Nephron (organoid): ENCODE data around the gene KIF25.
A peak's percentile ranks its signal among the peaks of the same experiment; 100 is the strongest.

Experiments
- H3K27ac Mint-ChIP-seq, 3 experiments: 2 replicates each; pipeline ENCODE4 v1.8.0; 2020; ENCODE audit warnings: mixed read lengths in 3 of 3, mild to moderate bottlenecking in 2 of 3, moderate library complexity in 1 of 3
- H3K27me3 Mint-ChIP-seq: 2 replicates; pipeline ENCODE4 v1.8.0; 2021; ENCODE audit warnings: low read depth, mild to moderate bottlenecking, moderate library complexity, mixed read lengths
- H3K36me3 Mint-ChIP-seq: 2 replicates; pipeline ENCODE4 v1.8.0; 2020; ENCODE audit warnings: low read depth, mixed read lengths
- H3K4me1 Mint-ChIP-seq: 2 replicates; pipeline ENCODE4 v1.8.0; 2020; ENCODE audit warnings: mixed read lengths
- H3K4me3 Mint-ChIP-seq, 3 experiments: 2 replicates each; pipeline ENCODE4 v1.8.0; 2020; ENCODE audit warnings: mild to moderate bottlenecking in 3 of 3, mixed read lengths in 3 of 3, moderate library complexity in 2 of 3
- H3K9me3 Mint-ChIP-seq: 2 replicates; pipeline ENCODE4 v1.8.0; 2020; ENCODE audit warnings: mixed read lengths
- CTCF ChIP-seq, 3 experiments: fragments of 200-600 bp; sonication (generic); IDR thresholded peaks; one replicate each; pipeline ENCODE4 v1.5.0; 2021; ENCODE audit warnings: antibody characterized with exemption in 3 of 3; ENCODE audit not compliant: unreplicated experiment in 3 of 3

Gene KIF25

GRCh38 chr6:168037242-168037641 lies 39.8 kb downstream of the KIF25 start:
- peaks cover 11% of the 10 kb centered on the region for H3K27me3 Mint-ChIP-seq
- H3K36me3 Mint-ChIP-seq, result peaks cover 19% of the 10 kb centered on the region
- peaks cover 28% of the 10 kb centered on the region for H3K4me1 Mint-ChIP-seq
- peak overlapping the region in 1 of 3 experiments; percentile 53 for H3K27ac Mint-ChIP-seq
- peaks cover 50% of the 10 kb centered on the region for H3K9me3 Mint-ChIP-seq
- H3K4me3 Mint-ChIP-seq, result no peak overlapping the region
- no peak for TF ChIP-seq CTCF (IDR thresholded peaks at IDR 0.05; ENCODE audit: unreplicated experiment in 3 of 3)

- peaks cover 25% of the 10 kb centered on the region for H3K4me1 Mint-ChIP-seq
- TF ChIP-seq CTCF (IDR thresholded peaks at IDR 0.05; ENCODE audit: unreplicated experiment in 3 of 3), result no peak
- no peak overlapping the region for H3K27ac Mint-ChIP-seq
- no peak overlapping the region for H3K4me3 Mint-ChIP-seq
- H3K27me3 Mint-ChIP-seq, result peaks cover 11% of the 10 kb centered on the region
- peaks cover 55% of the 10 kb centered on the region for H3K9me3 Mint-ChIP-seq
- peaks cover 19% of the 10 kb centered on the region for H3K36me3 Mint-ChIP-seq
Observed at GRCh38 chr6:168037856-168038255, 40.4 kb downstream of the KIF25 start.

GRCh38 chr6:168038576-168039140 lies 41.2 kb downstream of the KIF25 start:
- Mint-ChIP-seq H3K9me3 (peaks cover 54% of the 10 kb centered on the region), H3K27ac (no peak overlapping the region), H3K27me3 (peaks cover 11% of the 10 kb centered on the region), H3K4me3 (no peak overlapping the region), H3K4me1 (peaks cover 20% of the 10 kb centered on the region), H3K36me3 (peaks cover 19% of the 10 kb centered on the region)
- TF ChIP-seq CTCF (IDR thresholded peaks at IDR 0.05; ENCODE audit: unreplicated experiment in 3 of 3), result no peak

GRCh38 chr6:168039301-168039700 lies 41.8 kb downstream of the KIF25 start:
- peaks cover 19% of the 10 kb centered on the region for H3K36me3 Mint-ChIP-seq
- TF ChIP-seq CTCF (IDR thresholded peaks at IDR 0.05; ENCODE audit: unreplicated experiment in 3 of 3), result no peak
- peaks cover 11% of the 10 kb centered on the region for H3K27me3 Mint-ChIP-seq
- H3K4me1 Mint-ChIP-seq, result peaks cover 17% of the 10 kb centered on the region
- no peak overlapping the region for H3K27ac Mint-ChIP-seq
- H3K9me3 Mint-ChIP-seq, result peaks cover 52% of the 10 kb centered on the region
- no peak overlapping the region for H3K4me3 Mint-ChIP-seq

GRCh38 chr6:168039849-168040248 lies 42.4 kb downstream of the KIF25 start:
- Mint-ChIP-seq H3K36me3 (peaks cover 19% of the 10 kb centered on the region), H3K4me3 (no peak overlapping the region), H3K4me1 (peaks cover 16% of the 10 kb centered on the region), H3K27me3 (peaks cover 9% of the 10 kb centered on the region), H3K9me3 (peaks cover 49% of the 10 kb centered on the region), H3K27ac (no peak overlapping the region)
- no peak for TF ChIP-seq CTCF (IDR thresholded peaks at IDR 0.05; ENCODE audit: unreplicated experiment in 3 of 3)

- H3K27ac Mint-ChIP-seq, result no peak overlapping the region
- no peak for TF ChIP-seq CTCF (IDR thresholded peaks at IDR 0.05; ENCODE audit: unreplicated experiment in 3 of 3)
- peaks cover 7% of the 10 kb centered on the region for H3K4me1 Mint-ChIP-seq
- peaks cover 19% of the 10 kb centered on the region for H3K36me3 Mint-ChIP-seq
- H3K4me3 Mint-ChIP-seq, result no peak overlapping the region
- no peaks in the 10 kb centered on the region for H3K27me3 Mint-ChIP-seq
- H3K9me3 Mint-ChIP-seq, result peaks cover 48% of the 10 kb centered on the region
Observed at GRCh38 chr6:168040856-168041496, 43.5 kb downstream of the KIF25 start.
